ENCODE measurements around the gene FDX1. TPM values are rescaled to one million over a fixed set of nuclear protein-coding genes. Genes with fewer than 3 reads are reported as not detected.

The FDX1 gene
- total and polyA plus RNA-seq, 2 of the 13 experiments (the other 11 are each of a cell fraction or from before 2014, with no cell fraction given) = 4.5 to 13.1 TPM

- TF ChIP-seq NFAT5 (CRISPR knock-in tag; IDR thresholded peaks at IDR 0.05) (no peak), ZNF703 (CRISPR knock-in tag; IDR thresholded peaks at IDR 0.05; ENCODE audit: borderline replicate concordance) (no peak), YEATS4 (CRISPR knock-in tag; IDR thresholded peaks at IDR 0.05; ENCODE audit: borderline replicate concordance) (peak; percentile 92), TFDP2 (CRISPR knock-in tag; IDR thresholded peaks at IDR 0.05) (peak; percentile 56; the same call in 1 of the 2 replicates), ZEB1 (IDR thresholded peaks at IDR 0.05; ENCODE audit: insufficient replicate concordance, low read depth) (no peak), NR2F6 (IDR thresholded peaks at IDR 0.05) (no peak), NR2F6 (CRISPR knock-in tag; IDR thresholded peaks at IDR 0.05) (peak; percentile 42; the same call in 1 of the 2 replicates), ZNF574 (CRISPR knock-in tag; IDR thresholded peaks at IDR 0.05) (no peak), ISL2 (CRISPR knock-in tag; IDR thresholded peaks at IDR 0.05) (peak; percentile 63), ZFP1 (CRISPR knock-in tag; IDR thresholded peaks at IDR 0.05) (no peak), KAT7 (CRISPR knock-in tag; IDR thresholded peaks at IDR 0.05; ENCODE audit: borderline replicate concordance) (0 out of 2 replicates have a peak, but pooled peaks have one; percentile 50), FIP1L1 (IDR thresholded peaks at IDR 0.05; ENCODE audit: borderline replicate concordance, insufficient read depth, low read depth, low read length) (no peak), SRSF9 (IDR thresholded peaks at IDR 0.05; ENCODE audit: borderline replicate concordance, insufficient read depth, low read depth, low read length, poor library complexity, severe bottlenecking) (no peak), PRDM15 (CRISPR knock-in tag; IDR thresholded peaks at IDR 0.05) (no peak), ZNF747 (CRISPR knock-in tag; IDR thresholded peaks at IDR 0.05; ENCODE audit: borderline replicate concordance) (no peak), ZNF33A (CRISPR knock-in tag; IDR thresholded peaks at IDR 0.05; ENCODE audit: borderline replicate concordance) (no peak)
Observed at GRCh38 chr11:110429731-110430266, at the start of gene FDX1 (continued).

Measured in HepG2 (cell line).